Skeletal muscle tissue (tissue), 4 donors: ENCODE data around the gene FRMD4A. TPM values are rescaled to one million over a fixed set of nuclear protein-coding genes. Genes with fewer than 3 reads are reported as not detected.
A peak's percentile ranks its signal among the peaks of the same experiment; 100 is the strongest.
"Not testable (repeated sequence)": the region's sequence is repeated elsewhere in the genome, so short reads cannot be mapped to it uniquely, and the experiment has no call there.

Experiments used
- H3K27ac ChIP-seq: one replicate; pipeline ENCODE4 v1.7.0; 2013; ENCODE audit warnings: mild to moderate bottlenecking, low read depth, low read length, inconsistent platforms
- H3K27me3 ChIP-seq, 3 donors: one replicate each; pipeline ENCODE4 v1.7.0; 2013; ENCODE audit warnings: low read length in 3 of 3; ENCODE audit not compliant: control insufficient read depth in 3 of 3, insufficient read depth in 3 of 3
- H3K36me3 ChIP-seq, 3 donors: one replicate each; pipeline ENCODE4 v1.7.0; 2013; ENCODE audit warnings: low read length in 3 of 3; ENCODE audit not compliant: control insufficient read depth in 3 of 3, insufficient read depth in 3 of 3
- H3K4me1 ChIP-seq, 3 donors: one replicate each; pipeline ENCODE4 v1.7.0; 2013; ENCODE audit warnings: low read length in 3 of 3, mild to moderate bottlenecking in 3 of 3; ENCODE audit not compliant: control insufficient read depth in 3 of 3, insufficient read depth in 3 of 3
- H3K4me3 ChIP-seq, 3 donors: one replicate each; pipeline ENCODE4 v1.7.0; 2013; ENCODE audit warnings: low read length in 3 of 3
- H3K9ac ChIP-seq, 3 donors: one replicate each; pipeline ENCODE4 v1.7.0; 2013; ENCODE audit warnings: low read length in 3 of 3, mild to moderate bottlenecking in 3 of 3, moderate library complexity in 2 of 3, low read depth in 1 of 3
- H3K9me3 ChIP-seq, 3 donors: one replicate each; pipeline ENCODE4 v1.7.0; 2013; ENCODE audit warnings: low read length in 3 of 3; ENCODE audit not compliant: control insufficient read depth in 3 of 3
- total RNA-seq: library from RNA; depleted of rRNA; stranded (reverse); fragments of >200 nt; gene quantifications from one replicate; pipeline ENCODE4 v1.2.3, GENCODE V29; 2014
- donor health status: Osteomylitis.

The FRMD4A gene
- total RNA-seq, 1 donor from 2014 or later: 19.3 TPM

DNA sequence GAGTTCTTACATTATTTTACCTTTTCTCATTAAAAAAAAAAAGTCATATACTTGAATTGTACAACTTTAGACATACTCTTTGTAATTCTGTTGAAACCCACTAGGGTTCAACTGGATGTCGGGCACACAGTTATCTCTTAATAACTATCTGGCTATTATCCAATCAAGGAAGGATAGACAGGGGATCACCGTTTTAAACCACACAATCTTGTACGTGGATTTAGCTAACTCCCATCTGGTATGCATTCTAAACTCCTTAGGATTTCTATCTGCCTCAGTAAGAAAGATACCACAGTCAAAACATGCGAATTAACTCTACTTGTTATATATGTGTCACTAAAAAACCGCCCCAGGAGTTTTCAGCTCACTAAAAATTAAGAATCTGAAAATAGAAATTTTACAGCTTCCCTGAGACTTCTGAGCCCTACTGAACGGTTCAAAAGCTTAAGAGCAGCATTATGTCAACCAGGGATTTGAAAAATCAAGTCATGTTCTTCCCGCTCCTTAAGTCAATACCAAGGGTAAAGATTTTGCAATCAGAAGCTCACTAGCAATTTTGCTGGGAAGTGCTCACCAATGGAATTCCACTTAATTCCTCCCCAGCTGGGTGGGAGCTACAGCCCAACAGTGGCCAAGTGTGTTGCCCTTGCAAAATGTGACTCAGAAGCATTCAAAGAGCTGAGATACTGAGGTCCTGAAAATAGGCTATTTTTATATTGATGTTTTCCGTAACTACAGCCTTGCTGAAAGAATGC is 267.0 kb downstream of the FRMD4A start:
- Histone ChIP-seq H3K4me3 (no peak overlapping the region), H3K27me3 (no peaks in the 10 kb centered on the region), H3K9ac (no peak overlapping the region), H3K27ac (no peak overlapping the region), H3K36me3 (no peaks in the 10 kb centered on the region), H3K4me1 (no peaks in the 10 kb centered on the region), H3K9me3 (no peaks in the 10 kb centered on the region)

DNA sequence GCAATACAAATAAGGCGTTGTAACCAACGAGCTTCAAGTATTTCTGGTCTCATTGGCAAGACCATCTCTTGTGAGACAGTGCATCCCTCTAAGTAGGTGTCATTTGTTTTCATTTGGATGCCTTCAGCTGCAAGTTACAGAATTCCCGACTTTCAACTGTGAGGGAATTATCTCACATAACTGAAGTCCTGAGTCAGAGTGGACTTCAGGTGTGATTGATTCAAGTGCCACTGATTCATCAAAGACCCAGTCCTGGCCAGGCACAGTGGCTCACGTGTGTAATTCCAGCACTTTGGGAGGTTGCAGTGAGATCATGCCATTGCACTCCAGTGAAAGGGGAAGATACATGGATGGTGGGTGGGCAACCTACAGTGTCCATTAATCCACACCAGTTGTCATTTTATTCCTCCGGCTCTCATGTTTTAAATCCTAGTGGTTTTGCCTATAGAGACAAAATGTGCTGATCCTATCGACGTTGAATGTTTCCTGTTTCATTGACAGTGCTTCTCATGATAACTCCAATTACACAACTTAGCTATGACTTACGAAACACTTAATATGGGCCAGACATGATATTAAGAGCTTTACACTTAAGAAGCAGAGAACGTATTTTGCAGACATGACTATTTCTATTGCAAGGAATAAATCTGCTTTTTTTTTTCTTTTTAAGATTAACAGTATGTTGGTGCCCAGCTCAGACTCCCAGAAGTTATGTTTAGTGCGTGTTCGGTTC is 268.0 kb downstream of the FRMD4A start:
- Histone ChIP-seq H3K27ac (no peak overlapping the region), H3K4me3 (no peak overlapping the region), H3K9me3 (no peaks in the 10 kb centered on the region), H3K4me1 (no peaks in the 10 kb centered on the region), H3K27me3 (no peaks in the 10 kb centered on the region), H3K36me3 (no peaks in the 10 kb centered on the region), H3K9ac (no peak overlapping the region)

DNA sequence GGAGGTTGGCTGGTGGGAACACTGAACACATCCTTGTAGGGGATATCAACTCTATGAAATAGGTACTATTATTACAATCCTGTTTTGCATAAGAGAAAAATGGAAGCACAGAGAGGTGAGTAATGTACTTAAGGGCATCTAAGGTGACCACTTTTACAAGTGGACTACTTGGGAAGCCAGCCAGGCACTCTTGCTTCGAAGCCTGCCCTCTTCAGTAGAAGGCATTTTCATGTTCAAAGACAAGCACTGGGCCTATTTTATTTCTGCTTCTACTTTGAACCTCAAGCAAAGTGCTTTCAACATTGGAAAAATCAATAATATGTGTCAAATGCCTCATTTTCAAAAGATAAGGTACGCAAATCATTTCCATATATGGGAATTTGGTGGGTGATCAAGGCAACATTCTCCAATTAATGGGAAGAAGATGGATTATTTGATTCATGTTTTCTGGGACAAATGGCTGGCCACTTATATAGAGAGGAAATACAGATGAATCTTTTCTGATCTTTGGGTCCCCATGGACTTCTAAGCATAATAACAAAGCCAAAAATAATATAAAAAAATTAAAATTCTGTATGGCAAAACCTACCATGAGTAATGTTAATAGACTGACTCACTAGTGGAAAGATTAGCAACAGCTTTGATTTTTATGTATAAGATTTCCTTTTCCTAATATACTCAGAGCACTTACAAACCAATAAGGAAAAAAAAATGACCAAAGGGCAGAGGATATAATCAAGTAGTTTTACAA is 270.2 kb downstream of the FRMD4A start:
- no peak overlapping the region for H3K9ac ChIP-seq
- no peak overlapping the region for H3K4me3 ChIP-seq

DNA sequence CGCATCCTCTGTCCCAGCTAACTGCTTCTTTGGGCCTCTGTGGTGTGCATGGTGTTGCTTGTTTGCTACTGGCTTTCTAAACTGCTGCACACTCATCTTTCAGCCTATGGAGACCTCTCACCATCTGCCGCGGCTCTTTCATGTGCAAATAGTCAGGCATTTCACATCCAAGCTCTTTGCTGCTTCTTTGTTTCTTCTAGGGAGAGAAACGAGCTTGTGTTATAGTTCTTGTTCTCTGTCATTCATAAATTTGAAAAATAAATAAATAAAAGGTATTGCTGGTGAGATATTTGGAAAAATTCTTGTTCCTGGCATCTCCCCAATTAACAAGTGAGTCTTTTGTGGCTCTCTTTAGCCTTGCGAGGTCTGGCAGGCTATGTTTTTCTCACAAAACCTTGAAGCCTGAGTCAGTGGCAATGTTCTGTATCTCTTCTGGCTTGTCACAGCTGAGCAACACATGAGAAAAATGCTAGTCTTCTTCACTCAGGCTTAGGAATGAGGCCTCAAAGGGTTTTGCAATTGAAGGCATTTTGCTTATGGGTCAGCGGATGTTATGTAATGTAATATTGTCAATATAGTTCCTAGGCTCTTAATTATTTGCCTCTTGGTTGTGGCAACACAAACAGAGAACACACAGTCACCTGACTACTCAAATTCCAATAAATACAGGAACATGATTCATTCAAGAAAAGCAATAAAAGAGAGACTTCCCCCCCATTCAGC is 274.0 kb downstream of the FRMD4A start:
- no peaks in the 10 kb centered on the region for H3K4me1 ChIP-seq
- no peaks in the 10 kb centered on the region for H3K9me3 ChIP-seq
- no peak overlapping the region for H3K9ac ChIP-seq
- H3K4me3 ChIP-seq: no peak overlapping the region
- H3K36me3 ChIP-seq: no peaks in the 10 kb centered on the region
- peak overlapping the region; percentile 23 for H3K27ac ChIP-seq
- H3K27me3 ChIP-seq: no peaks in the 10 kb centered on the region

More for the DNA sequence above, 270.2 kb downstream of the FRMD4A start:
- Histone ChIP-seq H3K36me3 (no peaks in the 10 kb centered on the region), H3K27me3 (no peaks in the 10 kb centered on the region), H3K4me1 (no peaks in the 10 kb centered on the region), H3K9me3 (no peaks in the 10 kb centered on the region), H3K27ac (no peak overlapping the region)

DNA sequence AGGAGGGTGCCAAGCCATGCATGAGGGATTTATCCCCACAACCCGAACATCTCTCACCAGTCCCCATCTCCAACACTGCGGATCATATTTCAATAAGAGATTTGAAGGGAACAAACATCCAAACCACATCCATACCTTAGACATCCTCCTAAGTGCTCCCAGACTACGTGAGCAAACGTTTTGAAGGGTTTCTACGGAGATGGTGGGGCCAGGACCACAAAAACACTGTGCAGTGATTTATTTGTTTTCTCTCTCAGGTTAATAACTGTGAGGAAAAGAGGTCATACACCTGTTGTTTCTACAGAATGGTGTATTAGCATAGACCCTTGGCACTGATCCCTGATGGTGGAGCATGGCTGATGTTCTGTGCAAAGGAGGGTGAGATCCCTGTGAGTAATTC is 277.8 kb downstream of the FRMD4A start:
- no peaks in the 10 kb centered on the region for H3K27me3 ChIP-seq
- no peak overlapping the region for H3K27ac ChIP-seq
- no peaks in the 10 kb centered on the region for H3K36me3 ChIP-seq
- no peak overlapping the region for H3K4me3 ChIP-seq
- no peaks in the 10 kb centered on the region for H3K9me3 ChIP-seq
- H3K9ac ChIP-seq: no peak overlapping the region
- no peaks in the 10 kb centered on the region for H3K4me1 ChIP-seq

DNA sequence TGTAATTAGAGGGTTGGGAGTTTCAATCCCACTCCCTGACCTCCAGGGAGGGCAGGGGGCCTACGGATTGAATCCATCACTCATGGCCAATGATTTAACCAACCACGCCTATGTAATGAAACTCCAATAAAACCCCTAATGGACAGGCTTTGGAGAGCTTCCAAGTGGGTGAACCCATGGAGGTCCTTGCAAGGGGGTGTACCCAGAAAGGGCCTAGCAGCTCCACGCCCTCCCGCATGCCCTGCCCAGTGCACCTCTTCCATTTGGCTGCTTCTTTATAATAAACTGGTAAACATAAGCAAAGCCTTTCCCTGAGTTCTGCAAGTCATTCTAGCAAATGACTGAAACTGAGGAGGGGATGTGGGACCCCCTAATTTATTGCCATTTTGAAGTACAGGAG is 280.1 kb downstream of the FRMD4A start:
- Histone ChIP-seq H3K36me3 (no peaks in the 10 kb centered on the region), H3K9me3 (no peaks in the 10 kb centered on the region), H3K9ac (no peak overlapping the region), H3K4me1 (no peaks in the 10 kb centered on the region), H3K4me3 (no peak overlapping the region), H3K27me3 (no peaks in the 10 kb centered on the region), H3K27ac (no peak overlapping the region)

DNA sequence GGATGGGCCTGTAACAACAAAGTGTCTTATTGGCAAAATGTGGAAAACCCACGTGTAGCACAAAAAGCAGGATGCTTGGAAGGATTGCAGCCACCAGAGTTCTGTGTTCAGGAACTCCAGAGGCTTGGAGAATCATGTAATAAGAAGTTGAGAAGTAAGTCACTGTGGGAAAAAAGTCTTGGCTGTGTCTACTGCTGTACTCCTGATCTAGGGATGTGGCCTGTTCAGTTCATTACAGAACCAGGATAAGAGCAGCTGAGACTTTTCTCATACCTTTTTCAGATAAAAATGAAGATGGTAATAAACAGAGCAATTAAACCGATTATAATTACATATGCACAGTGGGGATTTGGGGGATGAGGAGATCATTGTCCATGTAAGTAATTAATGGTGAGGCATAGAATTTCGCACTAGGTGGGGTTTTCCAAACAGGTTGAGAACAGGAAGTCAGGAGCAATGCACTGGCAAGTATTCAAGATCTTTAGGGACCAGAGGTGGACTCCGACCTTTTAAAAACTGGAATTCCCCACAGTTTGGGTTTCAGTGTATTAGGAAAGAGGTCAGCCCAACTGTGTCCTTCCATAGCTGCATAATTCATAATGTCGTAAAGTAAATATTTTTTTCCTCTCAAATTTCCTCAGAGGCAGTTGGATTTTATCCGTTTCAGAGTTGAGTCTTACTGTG is 281.7 kb downstream of the FRMD4A start:
- no peak overlapping the region for H3K27ac ChIP-seq
- H3K4me3 ChIP-seq: no peak overlapping the region
- H3K36me3 ChIP-seq: no peaks in the 10 kb centered on the region
- H3K4me1 ChIP-seq: no peaks in the 10 kb centered on the region
- no peak overlapping the region for H3K9ac ChIP-seq
- H3K27me3 ChIP-seq: no peaks in the 10 kb centered on the region
- no peaks in the 10 kb centered on the region for H3K9me3 ChIP-seq

DNA sequence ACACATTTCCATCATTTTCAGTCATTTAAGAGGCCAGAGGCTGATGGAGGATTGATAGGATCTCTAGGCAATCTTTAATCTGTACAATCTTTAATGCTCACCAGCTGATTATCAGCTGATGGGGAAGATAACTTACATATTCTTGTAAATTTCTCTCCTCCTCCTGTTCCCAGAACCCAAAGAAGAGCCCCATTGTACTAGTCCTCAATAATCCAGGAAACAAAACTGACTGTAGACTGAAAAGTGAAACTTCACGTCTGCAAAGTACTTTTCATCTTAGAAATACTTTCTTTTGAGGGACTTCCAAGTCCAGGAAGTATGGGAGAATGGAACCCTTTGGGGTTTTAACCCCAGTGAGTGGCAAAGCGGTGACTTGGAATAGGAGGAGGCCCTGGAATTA is 283.3 kb downstream of the FRMD4A start:
- H3K4me3 ChIP-seq: no peak overlapping the region
- H3K4me1 ChIP-seq: no peaks in the 10 kb centered on the region
- no peak overlapping the region for H3K9ac ChIP-seq
- H3K27me3 ChIP-seq: no peaks in the 10 kb centered on the region
- no peaks in the 10 kb centered on the region for H3K9me3 ChIP-seq
- H3K36me3 ChIP-seq: no peaks in the 10 kb centered on the region
- no peak overlapping the region for H3K27ac ChIP-seq

DNA sequence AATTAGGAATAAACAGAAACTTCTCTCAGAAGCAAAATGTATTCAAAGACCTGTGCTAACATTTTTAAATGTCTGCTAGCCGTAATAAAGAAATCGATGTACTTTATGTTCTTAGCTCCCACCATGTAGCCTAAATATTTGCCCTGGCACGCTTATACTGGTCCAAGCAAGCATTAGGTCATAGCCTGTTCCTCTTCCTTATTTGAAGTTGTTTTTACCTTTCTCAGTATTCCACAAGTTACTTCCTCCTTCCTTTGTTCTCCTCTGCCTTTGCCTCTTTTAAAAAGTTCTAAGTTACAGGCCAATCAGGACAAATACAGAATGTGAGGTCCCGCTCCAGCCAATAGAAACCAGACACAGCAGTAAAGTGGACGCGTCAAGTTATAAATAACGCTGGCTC is 288.7 kb downstream of the FRMD4A start:
- H3K27ac ChIP-seq, H3K36me3 ChIP-seq: not testable (repeated sequence)

More for the DNA sequence above, 288.7 kb downstream of the FRMD4A start:
- H3K9ac ChIP-seq, H3K27me3 ChIP-seq, H3K9me3 ChIP-seq, H3K4me1 ChIP-seq, H3K4me3 ChIP-seq: not testable (repeated sequence)
